ENCODE data around the gene SLC12A9.

DNA sequence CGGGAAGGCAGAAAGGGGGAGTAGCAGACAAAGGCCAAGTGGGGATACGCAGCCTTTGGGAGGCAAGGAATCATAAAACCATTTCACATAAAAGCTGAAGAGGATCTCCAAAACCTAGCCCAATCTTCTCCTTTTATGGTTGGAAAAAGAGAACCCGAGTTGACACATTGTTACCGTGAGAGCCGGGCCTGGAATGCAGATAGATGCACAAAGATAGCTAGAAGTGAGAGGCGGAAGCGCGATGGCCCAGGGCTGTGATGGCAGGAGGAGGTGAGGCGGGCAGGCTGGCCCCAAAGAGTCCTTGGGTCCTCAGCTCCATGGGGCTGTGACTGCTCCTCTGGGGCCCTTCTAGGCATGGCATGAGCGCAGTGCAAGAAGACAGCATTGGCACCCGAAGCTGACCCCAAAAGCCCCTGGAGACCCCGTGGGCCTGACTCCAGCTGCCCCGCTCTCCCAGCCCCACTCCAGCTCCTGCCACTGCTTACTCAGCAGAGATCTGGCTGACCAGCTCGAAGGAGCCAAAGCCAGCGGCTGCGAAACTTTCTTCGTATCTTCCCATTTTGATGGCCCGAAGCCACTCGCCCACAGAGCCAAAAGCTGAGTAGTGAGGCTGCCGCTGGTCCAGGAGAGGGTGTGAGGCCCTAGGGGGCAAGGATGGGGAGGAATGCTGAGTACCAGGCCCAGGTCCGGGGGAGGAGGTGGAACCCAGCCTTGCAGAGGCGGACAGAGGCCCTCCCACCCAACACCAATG, 47.7 kb upstream of the SLC12A9 start:
- TF ChIP-seq, protein P1, sequence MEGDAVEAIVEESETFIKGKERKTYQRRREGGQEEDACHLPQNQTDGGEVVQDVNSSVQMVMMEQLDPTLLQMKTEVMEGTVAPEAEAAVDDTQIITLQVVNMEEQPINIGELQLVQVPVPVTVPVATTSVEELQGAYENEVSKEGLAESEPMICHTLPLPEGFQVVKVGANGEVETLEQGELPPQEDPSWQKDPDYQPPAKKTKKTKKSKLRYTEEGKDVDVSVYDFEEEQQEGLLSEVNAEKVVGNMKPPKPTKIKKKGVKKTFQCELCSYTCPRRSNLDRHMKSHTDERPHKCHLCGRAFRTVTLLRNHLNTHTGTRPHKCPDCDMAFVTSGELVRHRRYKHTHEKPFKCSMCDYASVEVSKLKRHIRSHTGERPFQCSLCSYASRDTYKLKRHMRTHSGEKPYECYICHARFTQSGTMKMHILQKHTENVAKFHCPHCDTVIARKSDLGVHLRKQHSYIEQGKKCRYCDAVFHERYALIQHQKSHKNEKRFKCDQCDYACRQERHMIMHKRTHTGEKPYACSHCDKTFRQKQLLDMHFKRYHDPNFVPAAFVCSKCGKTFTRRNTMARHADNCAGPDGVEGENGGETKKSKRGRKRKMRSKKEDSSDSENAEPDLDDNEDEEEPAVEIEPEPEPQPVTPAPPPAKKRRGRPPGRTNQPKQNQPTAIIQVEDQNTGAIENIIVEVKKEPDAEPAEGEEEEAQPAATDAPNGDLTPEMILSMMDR (IDR thresholded peaks at IDR 0.05; ENCODE audit: insufficient read depth, low read depth, low read length), result no peak
- TF ChIP-seq EZH2 (IDR thresholded peaks at IDR 0.05; ENCODE audit: insufficient read depth, low read length), result no peak

Measured in astrocyte (in vitro differentiated cells and primary cell).